ENCODE measurements around the gene PTPRG. TPM values are rescaled to one million over a fixed set of nuclear protein-coding genes. Genes with fewer than 3 reads are reported as not detected.

PTPRG gene
- total RNA-seq, 2 experiments from 2014 or later = 0.03 to 0.05 TPM

GRCh38 chr3:62175161-62175560, 613.8 kb downstream of the PTPRG start:
- Histone ChIP-seq H3K36me3 (ENCODE audit: insufficient read depth, low read length) (no peaks in the 10 kb centered on the region), H3K4me1 (ENCODE audit: insufficient read depth, low read length) (no peaks in the 10 kb centered on the region), H3K27me3 (ENCODE audit: control insufficient read depth in 1 of 2, insufficient read depth in 2 of 2, low read length in 2 of 2) (no peaks in the 10 kb centered on the region), H3K9me3 (ENCODE audit: control insufficient read depth in 1 of 2, insufficient read depth in 1 of 2, low read length in 2 of 2) (peaks cover 0 to 6% of the 10 kb centered on the region in 2 experiments), H3K4me3 (ENCODE audit: low read length) (no peak overlapping the region), H3K27ac (ENCODE audit: low read depth in 1 of 2, low read length in 2 of 2) (no peak overlapping the region)
- DNase-seq (no peak), ATAC-seq (ENCODE audit: poor library complexity) (no peak)
- Mint-ChIP-seq H3K36me3 (ENCODE audit: low read depth) (no peaks in the 10 kb centered on the region), H3K9me3 (peaks cover 2% of the 10 kb centered on the region), H3K4me1 (ENCODE audit: low read depth) (no peaks in the 10 kb centered on the region), H3K27ac (no peak overlapping the region), H3K4me3 (no peak overlapping the region), H3K27me3 (peaks cover 22% of the 10 kb centered on the region)
- TF ChIP-seq, protein P1, sequence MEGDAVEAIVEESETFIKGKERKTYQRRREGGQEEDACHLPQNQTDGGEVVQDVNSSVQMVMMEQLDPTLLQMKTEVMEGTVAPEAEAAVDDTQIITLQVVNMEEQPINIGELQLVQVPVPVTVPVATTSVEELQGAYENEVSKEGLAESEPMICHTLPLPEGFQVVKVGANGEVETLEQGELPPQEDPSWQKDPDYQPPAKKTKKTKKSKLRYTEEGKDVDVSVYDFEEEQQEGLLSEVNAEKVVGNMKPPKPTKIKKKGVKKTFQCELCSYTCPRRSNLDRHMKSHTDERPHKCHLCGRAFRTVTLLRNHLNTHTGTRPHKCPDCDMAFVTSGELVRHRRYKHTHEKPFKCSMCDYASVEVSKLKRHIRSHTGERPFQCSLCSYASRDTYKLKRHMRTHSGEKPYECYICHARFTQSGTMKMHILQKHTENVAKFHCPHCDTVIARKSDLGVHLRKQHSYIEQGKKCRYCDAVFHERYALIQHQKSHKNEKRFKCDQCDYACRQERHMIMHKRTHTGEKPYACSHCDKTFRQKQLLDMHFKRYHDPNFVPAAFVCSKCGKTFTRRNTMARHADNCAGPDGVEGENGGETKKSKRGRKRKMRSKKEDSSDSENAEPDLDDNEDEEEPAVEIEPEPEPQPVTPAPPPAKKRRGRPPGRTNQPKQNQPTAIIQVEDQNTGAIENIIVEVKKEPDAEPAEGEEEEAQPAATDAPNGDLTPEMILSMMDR (IDR thresholded peaks at IDR 0.05) = no peak
- CTCF ChIA-PET = no interaction called here
- intact Hi-C loops (cut with DNase I, micrococcal nuclease) = no loop called here
- POLR2A ChIA-PET = no interaction called here

- Histone ChIP-seq H3K27me3 (ENCODE audit: control insufficient read depth in 1 of 2, insufficient read depth in 2 of 2, low read length in 2 of 2) (no peaks in the 10 kb centered on the region), H3K36me3 (ENCODE audit: insufficient read depth, low read length) (no peaks in the 10 kb centered on the region), H3K27ac (ENCODE audit: low read depth in 1 of 2, low read length in 2 of 2) (no peak overlapping the region), H3K9me3 (ENCODE audit: control insufficient read depth in 1 of 2, insufficient read depth in 1 of 2, low read length in 2 of 2) (no peaks in the 10 kb centered on the region), H3K4me3 (ENCODE audit: low read length) (no peak overlapping the region), H3K4me1 (ENCODE audit: insufficient read depth, low read length) (no peaks in the 10 kb centered on the region)
- Mint-ChIP-seq H3K36me3 (ENCODE audit: low read depth) (no peaks in the 10 kb centered on the region), H3K27me3 (peaks cover 22% of the 10 kb centered on the region), H3K4me1 (ENCODE audit: low read depth) (no peaks in the 10 kb centered on the region), H3K4me3 (no peak overlapping the region), H3K27ac (no peak overlapping the region), H3K9me3 (no peaks in the 10 kb centered on the region)
- ATAC-seq (ENCODE audit: poor library complexity) (no peak), DNase-seq (no peak)
- intact Hi-C loops (cut with DNase I, micrococcal nuclease) = no loop called here
- ChIA-PET POLR2A (no interaction called here), CTCF (no interaction called here)
- TF ChIP-seq, protein P1 (IDR thresholded peaks at IDR 0.05) = no peak
Observed at GRCh38 chr3:62178032-62178431, 616.7 kb downstream of the PTPRG start.

GRCh38 chr3:62178739-62179600, 617.6 kb downstream of the PTPRG start:
- ChIA-PET POLR2A (no interaction called here), CTCF (no interaction called here)
- no peak for ATAC-seq (ENCODE audit: poor library complexity)
- H3K36me3 ChIP-seq (ENCODE audit: insufficient read depth, low read length) = no peaks in the 10 kb centered on the region
- H3K9me3 ChIP-seq (ENCODE audit: control insufficient read depth in 1 of 2, insufficient read depth in 1 of 2, low read length in 2 of 2) = no peaks in the 10 kb centered on the region
- H3K4me1 Mint-ChIP-seq (ENCODE audit: low read depth) = no peaks in the 10 kb centered on the region
- TF ChIP-seq, protein P1 (IDR thresholded peaks at IDR 0.05) = no peak
- H3K4me1 ChIP-seq (ENCODE audit: insufficient read depth, low read length) = no peaks in the 10 kb centered on the region
- no peak overlapping the region for H3K27ac ChIP-seq (ENCODE audit: low read depth in 1 of 2, low read length in 2 of 2)
- H3K27ac Mint-ChIP-seq = no peak overlapping the region
- DNase-seq = no peak
- H3K36me3 Mint-ChIP-seq (ENCODE audit: low read depth) = no peaks in the 10 kb centered on the region
- H3K27me3 Mint-ChIP-seq = peaks cover 14% of the 10 kb centered on the region
- H3K9me3 Mint-ChIP-seq = no peaks in the 10 kb centered on the region
- intact Hi-C loops (cut with DNase I, micrococcal nuclease) = no loop called here
- no peak overlapping the region for H3K4me3 Mint-ChIP-seq
- H3K4me3 ChIP-seq (ENCODE audit: low read length) = no peak overlapping the region
- H3K27me3 ChIP-seq (ENCODE audit: control insufficient read depth in 1 of 2, insufficient read depth in 2 of 2, low read length in 2 of 2) = no peaks in the 10 kb centered on the region

Data from CD4-positive, alpha-beta T cell (primary cell).